GM19238 (cell line): Measurements from ENCODE around the gene PAQR8.
"Not testable (repeated sequence)": the region's sequence is repeated elsewhere in the genome, so short reads cannot be mapped to it uniquely, and the experiment has no call there.

Experiments used
- DNase-seq: peaks from one replicate; pipeline ENCODE4 v3.0.0; 2011; ENCODE audit warnings: low spot score; ENCODE audit not compliant: insufficient read length

Gene PAQR8

DNA sequence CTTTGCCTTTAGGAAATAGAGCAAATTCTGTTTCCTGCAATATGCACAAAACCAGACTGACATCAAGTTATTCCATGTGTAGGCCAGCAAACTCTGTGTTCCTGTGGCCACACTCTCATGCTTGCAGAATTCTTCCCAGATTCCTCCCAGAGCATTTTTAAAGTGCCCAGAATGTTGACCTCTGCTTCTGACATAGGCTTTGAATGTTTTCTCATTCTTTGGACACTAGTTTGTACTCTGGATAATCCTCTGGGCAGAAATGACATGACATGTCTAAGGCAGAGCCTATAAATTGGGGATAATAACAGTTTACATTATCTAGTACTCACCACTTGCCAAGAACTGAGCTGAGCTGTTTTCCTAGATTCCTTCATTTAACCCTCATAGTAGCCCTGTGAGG is 49.0 kb downstream of the PAQR8 start:
- no peak for DNase-seq

DNA sequence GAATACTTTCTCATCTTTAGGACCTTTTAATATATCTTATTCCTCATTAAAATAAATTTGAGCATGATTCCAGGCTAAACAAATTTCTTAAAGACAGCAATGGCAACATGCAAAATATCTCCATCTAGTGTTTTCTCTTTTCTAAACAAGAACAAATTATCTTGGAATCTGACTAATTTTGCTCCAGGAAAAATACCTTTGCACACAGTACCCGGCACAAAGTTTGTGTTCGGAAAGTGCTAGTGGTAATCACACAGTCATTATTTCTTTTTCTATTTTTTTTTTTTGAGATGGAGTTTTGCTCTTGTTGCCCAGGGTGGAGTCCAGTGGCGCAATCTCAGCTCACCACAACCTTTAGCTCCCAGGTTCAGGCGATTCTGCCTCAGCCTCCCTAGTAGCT is 50.0 kb downstream of the PAQR8 start:
- DNase-seq = no peak

DNA sequence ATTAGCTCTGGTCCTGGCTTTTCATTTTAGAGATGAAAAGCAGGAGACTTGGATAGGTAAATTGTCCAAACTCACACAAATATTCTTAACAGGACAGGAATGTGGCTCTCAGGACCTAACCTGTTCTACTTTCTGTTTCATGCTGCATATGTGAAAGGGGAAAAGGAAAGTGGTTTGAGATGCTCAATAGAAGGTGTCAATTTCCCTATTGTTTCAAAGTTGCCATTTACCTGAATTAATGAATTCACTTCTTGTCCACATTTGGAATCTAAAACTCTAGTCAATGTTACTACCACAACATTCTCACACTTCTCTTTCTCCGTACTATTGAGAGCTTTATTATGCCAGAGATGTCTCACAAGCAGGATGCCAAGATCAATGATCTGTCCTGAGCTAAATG is 53.4 kb downstream of the PAQR8 start:
- no peak for DNase-seq

DNA sequence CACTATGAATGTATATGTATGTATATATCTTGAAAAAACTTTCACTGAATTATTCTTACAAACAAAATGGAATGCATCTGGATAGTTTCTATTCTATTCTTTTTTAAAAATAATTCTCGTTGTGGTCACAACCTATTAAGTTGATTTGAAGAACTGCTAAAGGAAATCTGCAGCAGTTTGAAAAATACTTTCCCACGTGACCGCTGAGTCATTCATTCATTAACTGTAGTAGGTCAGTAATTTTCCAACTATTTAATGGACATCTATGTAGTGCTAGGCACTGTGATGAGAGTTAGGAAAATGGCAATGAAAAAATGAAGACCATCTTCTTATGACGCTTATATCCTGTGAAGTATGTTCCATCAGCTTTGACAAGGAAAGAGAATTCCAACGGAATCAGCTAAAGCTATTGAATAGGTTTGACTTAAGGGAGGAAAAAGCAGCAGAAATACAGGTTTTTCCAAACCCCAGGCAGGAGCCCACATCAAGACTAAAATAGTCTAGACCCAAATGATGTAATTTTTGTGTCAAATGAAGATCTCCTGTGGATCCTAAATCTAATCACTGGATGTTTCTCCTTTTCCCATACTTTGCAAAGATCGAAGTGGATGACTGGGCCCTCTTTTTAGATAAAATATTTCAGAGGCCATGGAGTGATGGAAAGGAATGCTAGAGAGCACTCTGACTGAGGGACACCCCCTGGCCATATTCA is 54.1 kb downstream of the PAQR8 start:
- DNase-seq = no peak

DNA sequence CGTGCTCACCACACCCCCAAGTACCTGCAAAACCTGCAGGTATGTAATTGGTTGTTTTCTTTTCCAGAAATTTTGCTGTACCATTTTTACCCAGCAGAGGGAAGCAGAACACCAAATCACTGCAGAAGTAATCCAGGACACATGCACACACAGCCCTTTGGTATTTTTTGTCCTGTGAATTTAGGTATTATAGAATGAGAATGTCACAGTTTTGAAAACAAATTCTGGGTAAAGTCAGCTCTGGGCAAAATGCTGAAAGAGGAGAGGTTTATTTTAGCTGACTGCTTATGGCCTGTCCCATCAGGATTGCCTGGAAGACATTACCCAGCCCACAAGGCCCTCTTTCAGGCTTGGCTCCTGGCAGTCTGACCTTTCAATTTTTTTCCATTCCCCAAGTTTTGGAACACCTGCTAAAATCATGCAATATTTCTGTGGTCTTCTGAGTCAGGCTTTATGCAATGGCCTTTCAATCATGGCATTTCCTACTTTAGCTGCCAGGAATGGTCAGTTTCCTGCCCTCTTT is 54.7 kb downstream of the PAQR8 start:
- DNase-seq = no peak

DNA sequence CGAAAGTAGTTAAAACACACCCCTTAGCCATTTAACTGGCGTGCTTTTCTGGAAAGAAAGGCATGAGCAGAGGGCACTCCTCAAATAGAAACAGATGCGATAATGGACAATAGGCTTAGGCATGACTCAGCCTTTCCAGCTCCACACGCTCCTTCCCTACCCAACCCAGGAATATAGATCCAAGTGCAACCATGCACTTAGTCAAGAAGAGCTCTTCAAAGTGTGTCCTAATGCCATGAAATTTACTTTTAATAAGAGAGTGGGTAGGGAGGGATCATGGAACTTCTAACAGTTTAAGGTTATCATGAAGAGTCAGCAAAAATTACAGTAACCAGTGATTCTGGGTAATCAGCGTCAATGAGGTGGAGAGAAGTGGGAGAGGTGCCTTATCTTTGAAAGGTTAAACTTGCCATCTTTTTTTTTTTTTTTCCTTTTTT is 55.7 kb downstream of the PAQR8 start:
- no peak for DNase-seq

DNA sequence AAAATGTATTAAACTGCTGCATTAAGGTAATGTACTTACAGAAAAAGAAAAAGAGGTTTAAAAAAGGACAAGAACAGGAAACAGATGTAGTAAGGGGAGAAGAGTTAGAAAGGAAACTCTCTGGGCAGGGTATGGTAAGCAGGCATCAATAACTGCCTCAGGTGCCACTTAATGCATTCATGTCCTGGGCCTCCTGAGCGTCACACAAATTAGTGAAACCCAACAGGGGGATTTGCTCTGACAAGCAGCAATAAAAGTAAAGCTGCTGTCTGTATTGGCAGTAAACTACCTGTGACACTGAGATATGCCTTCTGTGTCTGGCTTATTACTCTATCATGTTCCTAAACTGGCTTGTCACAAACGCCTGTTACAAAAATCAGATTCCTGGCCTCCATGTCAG is 56.7 kb downstream of the PAQR8 start:
- no peak for DNase-seq

DNA sequence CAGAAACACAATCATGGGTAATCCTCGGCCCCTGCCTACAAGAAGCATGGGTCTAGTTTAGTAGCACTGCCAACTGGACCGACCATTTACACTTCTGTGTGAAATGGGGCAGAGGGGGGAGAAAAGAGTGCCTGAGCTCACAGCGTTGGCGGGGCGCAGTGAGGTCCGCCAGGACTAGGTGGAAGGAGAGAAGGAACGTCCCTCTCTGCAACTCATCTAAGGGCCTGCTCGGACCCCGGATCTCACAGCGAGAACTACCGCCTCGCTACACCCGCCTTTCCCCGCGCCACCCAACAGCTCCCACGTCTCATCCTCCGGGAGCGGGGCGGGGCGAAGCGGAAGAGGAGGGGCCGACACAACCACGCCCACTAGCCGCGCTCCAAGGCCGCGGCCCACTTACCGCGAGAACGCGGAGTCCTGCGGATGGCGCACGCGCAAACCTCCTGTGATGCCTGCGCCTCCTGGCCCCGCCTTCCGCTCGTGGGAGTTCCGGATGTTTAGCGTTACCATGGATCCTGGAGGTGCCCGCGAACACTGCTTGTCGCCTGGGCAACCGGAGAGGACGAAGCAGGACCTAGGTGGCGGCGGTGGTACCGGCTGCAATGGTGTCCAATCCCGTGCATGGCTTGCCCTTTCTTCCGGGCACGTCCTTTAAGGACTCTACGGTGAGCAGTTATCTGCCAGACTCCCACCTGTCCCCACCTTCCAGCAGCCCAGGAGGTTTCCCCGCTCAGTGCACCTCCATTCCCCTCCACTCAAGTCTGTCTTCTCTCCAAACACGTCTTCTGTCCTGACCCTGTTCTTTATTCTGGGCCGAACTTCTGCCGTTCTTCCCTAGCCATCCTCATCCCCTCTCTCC is 58.1 kb downstream of the PAQR8 start, which contains the start of gene EFHC1:
Gene EFHC1 (plus strand): TSS at position 534 of the 859 bp plus-strand sequence. CDS start 69 bp downstream, at position 603.
- peak; percentile 79 for DNase-seq

DNA sequence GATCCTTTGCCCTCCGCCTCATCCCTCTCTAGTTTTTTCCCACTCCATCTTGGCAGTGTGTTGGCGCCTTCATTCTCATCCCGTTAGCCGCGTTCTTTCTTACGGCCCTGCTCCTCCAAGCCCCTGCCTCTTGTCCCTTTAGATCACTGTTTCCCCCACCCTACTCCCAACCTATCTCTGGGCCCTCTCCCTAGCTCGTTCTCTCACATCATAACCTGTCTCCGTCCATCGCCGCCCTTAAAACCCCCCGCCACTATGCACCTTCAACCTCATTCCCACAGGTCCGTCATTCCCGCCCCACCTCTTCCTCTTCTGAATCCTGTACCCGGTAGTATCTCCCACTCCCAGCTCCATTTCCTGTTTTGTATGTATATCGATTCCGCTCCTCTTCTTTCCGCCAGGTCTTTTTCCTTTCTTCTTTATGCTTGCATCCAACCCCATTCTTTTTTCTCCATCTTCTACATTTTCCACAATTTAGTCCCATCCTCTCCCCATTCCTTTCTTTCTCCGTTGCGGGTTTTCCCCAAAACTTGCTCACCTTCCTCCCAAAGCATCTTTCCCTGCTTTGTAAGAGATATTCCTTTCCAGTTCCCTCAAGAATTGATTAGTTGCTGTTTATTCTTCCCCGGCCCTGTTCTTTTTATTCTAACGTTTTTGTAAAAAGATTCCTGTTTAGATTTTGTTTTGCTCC is 58.9 kb downstream of the PAQR8 start:
- DNase-seq = no peak

DNA sequence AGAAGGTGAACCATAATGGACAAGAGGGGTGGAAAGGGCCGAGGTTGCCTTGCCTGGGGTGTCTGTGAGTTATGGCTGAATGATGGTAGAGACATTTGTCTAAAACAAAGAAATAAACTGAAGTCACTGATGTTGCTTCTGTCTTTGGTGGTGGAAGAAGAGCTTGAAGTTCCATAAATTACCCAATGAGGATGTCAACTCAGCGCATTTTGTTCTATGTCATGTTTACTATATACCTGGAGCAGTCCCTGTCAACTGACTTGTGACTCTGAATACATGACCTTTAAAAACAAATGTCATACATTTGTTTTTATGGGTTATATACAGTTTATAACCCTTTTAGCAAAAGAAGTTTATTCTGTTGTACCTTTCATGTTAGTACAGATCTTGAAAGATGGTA is 60.2 kb downstream of the PAQR8 start:
- DNase-seq = no peak

DNA sequence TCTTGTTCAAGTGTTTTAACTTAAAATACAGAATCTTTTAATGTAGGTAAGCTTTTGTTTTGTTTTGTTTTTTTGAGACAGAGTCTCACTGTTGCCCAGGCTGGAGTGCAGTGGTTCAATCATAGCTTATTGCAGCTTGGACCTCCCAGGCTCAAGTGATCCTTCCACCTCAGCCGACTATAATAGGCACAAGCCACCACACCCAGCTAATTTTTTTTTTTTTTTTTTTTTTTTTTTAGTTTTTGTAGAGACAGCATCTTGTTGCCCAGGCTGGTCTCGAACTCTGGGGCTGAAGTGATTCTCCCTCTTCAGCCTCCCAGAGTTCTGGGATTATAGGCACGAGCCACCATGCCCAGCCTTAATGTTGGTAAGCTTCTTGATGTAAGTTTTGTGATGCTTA is 61.5 kb downstream of the PAQR8 start:
- no peak for DNase-seq

DNA sequence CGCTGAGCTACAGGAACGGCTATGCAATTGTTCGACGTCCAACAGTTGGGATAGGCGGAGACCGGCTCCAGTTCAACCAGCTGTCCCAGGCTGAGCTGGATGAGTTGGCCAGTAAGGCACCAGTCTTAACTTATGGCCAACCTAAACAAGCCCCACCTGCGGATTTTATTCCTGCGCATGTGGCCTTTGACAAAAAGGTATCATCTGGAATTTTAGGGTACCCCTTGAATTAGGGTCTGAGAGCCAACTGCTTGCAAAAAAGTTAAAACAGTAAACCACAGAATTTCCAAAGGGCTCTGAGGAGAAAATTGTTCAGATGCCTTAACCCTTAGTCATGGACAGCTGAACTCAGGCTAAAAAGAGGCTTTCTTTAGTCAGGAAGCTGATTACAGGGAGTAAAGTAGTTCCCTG is 62.0 kb downstream of the PAQR8 start:
- DNase-seq = no peak

DNA sequence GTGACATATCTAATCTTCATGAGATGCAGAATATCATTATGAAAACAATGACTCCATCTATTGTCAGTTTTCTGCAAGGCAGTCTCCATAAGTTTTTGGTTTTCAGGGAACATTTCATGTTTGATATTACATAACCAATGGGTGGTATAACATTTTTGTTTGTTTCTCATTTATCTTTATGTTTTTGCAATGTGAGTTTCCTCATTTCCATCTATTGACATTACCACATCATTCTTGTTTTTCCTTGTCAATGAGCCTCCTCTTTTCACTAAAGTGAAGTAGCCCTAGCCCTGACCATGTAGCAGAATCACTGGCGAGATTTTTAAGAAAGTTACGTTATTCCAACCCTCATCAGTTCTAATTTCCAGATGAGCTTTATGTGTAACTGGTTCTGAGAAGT is 62.6 kb downstream of the PAQR8 start:
- no peak for DNase-seq

DNA sequence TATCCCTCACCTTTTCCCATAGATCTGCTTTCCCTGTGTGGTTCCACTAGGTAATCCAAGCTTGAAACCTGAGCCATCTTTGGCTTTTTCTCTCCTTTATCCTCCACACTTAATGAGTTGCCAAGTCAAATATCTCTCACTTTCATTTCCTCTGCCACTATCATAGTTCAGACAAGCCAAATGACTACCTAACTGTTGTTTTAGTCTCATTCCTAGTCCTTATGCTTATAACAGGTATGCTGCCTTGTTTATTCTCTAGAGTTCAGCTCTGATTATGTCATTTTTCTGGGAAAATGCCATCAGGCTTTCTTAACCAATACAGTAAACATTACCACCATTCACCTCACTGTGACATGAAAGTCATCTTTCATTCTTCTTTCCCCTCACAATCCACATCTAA is 64.7 kb downstream of the PAQR8 start:
- DNase-seq = no peak

DNA sequence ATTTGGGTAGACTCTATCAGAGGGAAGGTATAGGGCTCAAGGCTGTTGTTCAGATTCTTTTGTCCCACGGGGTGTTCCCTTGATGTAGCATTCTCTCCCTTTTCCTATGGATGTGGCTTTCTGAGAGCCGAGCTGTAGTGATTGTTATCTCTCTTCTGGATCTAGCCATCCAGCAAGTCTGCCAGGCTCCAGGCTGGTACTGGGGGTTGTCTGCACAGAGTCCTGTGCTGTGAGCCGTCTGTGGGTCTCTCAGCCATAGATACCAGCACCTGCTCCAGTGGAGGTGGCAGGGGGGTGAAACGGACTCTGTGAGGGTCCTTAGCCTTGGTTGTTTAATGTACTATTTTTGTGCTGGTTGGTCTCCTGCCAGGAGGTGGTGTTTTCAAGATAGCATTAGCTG is 71.3 kb downstream of the PAQR8 start:
- DNase-seq = not testable (repeated sequence)

DNA sequence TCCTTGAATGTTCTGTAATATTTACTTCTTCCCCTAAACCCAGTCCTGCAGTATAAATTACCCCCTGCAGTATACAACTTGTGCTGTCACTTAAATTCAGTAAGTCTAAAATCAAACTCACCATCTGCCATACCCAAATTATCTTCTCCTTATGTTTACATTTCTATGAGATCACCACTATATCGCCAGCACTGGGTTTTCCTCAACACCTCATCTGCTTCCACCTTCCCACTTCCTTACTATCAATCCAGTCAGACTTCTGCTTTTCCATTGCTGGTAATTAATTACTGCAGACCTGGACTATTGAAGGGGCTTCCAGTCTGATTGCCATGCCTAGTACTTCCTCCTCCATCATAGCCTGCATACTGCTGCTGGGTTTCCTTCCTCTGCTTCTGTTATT is 73.4 kb downstream of the PAQR8 start:
- DNase-seq = no peak

DNA sequence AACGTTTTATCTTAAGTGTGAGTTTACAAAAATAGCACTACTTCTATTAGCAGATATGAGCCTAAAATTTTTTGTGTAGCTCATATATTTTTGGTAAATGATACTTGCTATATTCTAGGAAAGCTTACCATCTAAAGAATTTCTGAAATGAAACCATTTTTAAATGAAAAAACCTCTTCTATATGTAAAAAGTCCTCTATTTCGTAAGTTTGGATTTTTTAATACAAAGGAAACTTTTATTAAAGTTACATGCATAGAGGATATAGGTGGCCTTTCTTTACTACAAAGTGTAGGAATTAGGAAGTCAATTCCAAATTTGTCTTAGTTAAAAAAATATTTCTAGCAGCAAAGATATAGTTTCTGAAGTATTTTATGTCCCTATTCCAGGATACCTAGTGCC is 77.0 kb downstream of the PAQR8 start:
- no peak for DNase-seq

DNA sequence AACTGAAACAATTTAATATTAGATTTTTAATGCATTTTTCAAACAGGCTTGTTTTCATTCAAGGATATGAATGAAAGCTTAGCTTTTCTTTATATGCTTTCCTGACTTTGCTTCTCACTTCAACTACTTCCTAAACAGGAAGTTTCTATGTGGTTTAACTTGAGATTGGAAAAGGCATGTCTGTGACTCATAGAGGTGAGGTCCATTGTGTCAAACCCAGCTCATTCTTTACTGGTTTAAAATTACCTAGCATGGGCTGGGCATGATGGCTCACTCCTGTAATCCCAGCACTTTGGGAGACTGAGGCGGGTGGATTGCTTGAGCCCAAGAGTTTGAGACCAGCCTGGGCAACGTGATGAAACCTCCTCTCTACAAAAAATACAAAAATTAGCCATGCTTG is 92.6 kb downstream of the PAQR8 start:
- no peak for DNase-seq

DNA sequence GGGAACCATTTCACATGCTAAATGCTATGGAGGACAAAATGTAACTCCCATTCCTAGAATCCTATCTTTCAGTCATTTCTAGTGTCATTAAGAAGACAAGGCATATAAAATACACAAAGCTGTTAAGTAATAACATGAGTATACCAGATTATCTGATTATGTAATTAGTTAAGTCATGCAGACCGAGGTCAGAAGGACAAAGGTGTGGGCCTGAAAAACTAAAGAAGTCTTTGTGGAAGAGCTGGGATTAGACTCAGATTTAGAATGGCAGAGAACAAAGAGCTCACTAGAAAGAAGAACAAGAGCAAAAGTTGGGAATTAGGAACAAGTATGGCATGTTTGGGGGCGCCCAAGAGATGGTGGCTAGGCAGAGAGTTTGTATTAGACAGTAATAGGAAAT is 95.1 kb downstream of the PAQR8 start:
- no peak for DNase-seq
